CD4-positive, alpha-beta T cell (primary cell): ENCODE data around the gene TRIM36. TPM values are rescaled to one million over a fixed set of nuclear protein-coding genes. Genes with fewer than 3 reads are reported as not detected.

Experiments
- ATAC-seq: fragments of 200-7000 bp; cut with Tn5 transposase; one replicate; pipeline ENCODE4 v1.10.0; 2022; ENCODE audit warnings: mild to moderate bottlenecking; ENCODE audit not compliant: poor library complexity
- CTCF ChIA-PET: fragments of 350-600 bp; sonication (Branson Sonifier 250); formaldehyde crosslinking; loops from one replicate; lab custom pipeline; 2021; ENCODE audit warnings: antibody characterized with exemption, inconsistent platforms; lab: Charles Lee
- POLR2A ChIA-PET: fragments of 350-600 bp; sonication (Branson Sonifier 250); formaldehyde crosslinking; loops from one replicate; lab custom pipeline; 2021; ENCODE audit warnings: antibody characterized with exemption, inconsistent platforms; lab: Charles Lee
- DNase-seq, 14 experiments: peaks; one replicate each; pipeline ENCODE4 v3.0.0-alpha.2; 2013 to 2020; ENCODE audit warnings: mixed read lengths in 2 of 14
- H3K27ac ChIP-seq, 2 donors: one replicate each; pipeline versions ENCODE4 v1.5.1 to v1.7.0; 2013; ENCODE audit warnings: low read length in 2 of 2, low read depth in 1 of 2, mild to moderate bottlenecking in 1 of 2
- H3K27me3 ChIP-seq, 2 experiments: 1 replicate in 1 of 2; 2 replicates in 1 of 2; pipeline versions ENCODE4 v1.6.1 to v1.7.0; 2013; ENCODE audit warnings: low read length in 2 of 2, control low read depth in 1 of 2, mild to moderate bottlenecking in 1 of 2, moderate library complexity in 1 of 2; ENCODE audit not compliant: insufficient read depth in 2 of 2, control insufficient read depth in 1 of 2
- H3K36me3 ChIP-seq: one replicate; pipeline ENCODE4 v1.6.1; 2013; ENCODE audit warnings: low read length, control low read depth; ENCODE audit not compliant: insufficient read depth
- H3K4me1 ChIP-seq: one replicate; pipeline ENCODE4 v1.6.1; 2013; ENCODE audit warnings: low read length, control low read depth; ENCODE audit not compliant: insufficient read depth
- H3K4me3 ChIP-seq: one replicate; pipeline ENCODE4 v1.5.1; 2013; ENCODE audit warnings: mild to moderate bottlenecking, low read length, moderate library complexity
- H3K9me3 ChIP-seq, 2 experiments: 1 replicate in 1 of 2; 2 replicates in 1 of 2; pipeline versions ENCODE4 v1.6.1 to v1.7.0; 2013; ENCODE audit warnings: low read length in 2 of 2, mild to moderate bottlenecking in 2 of 2, control low read depth in 1 of 2, moderate library complexity in 1 of 2; ENCODE audit not compliant: control insufficient read depth in 1 of 2, insufficient read depth in 1 of 2
- H3K27ac Mint-ChIP-seq: one replicate; pipeline ENCODE4 v1.8.0; 2020; ENCODE audit warnings: mixed read lengths
- H3K27me3 Mint-ChIP-seq: one replicate; pipeline ENCODE4 v1.8.0; 2021; ENCODE audit warnings: mixed read lengths
- H3K36me3 Mint-ChIP-seq: one replicate; pipeline ENCODE4 v1.8.0; 2021; ENCODE audit warnings: low read depth, mixed read lengths
- H3K4me1 Mint-ChIP-seq: one replicate; pipeline ENCODE4 v1.8.0; 2021; ENCODE audit warnings: low read depth, mixed read lengths
- H3K4me3 Mint-ChIP-seq: one replicate; pipeline ENCODE4 v1.8.0; 2020; ENCODE audit warnings: mild to moderate bottlenecking, mixed read lengths
- H3K9me3 Mint-ChIP-seq: one replicate; pipeline ENCODE4 v1.8.0; 2020; ENCODE audit warnings: mixed read lengths
- intact Hi-C, 2 experiments: fragments of 100-400 bp; cut with DNase I in 1 of 2; cut with micrococcal nuclease in 1 of 2; formaldehyde crosslinking; loops; one replicate each; pipeline versions ENCODE4 v1.15.1 to v1.9.0; 2023 to 2025; cut with DNase I, micrococcal nuclease
- total RNA-seq, 174 experiments: library from RNA in 2 of 174; stranded (reverse) in 2 of 174; gene quantifications; one replicate each; pipeline ENCODE4 v1.2.3 and lab custom pipeline; 2021 to 2026
- TF ChIP-seq, protein P1 (sequence below): fragments of 200-600 bp; IDR thresholded peaks from one replicate; pipeline ENCODE4 v1.8.0; 2022; ENCODE audit warnings: antibody characterized with exemption, mild to moderate bottlenecking

TRIM36 gene
- total RNA-seq, 2 experiments from 2014 or later = 0.14 TPM; not detected in 1

DNA sequence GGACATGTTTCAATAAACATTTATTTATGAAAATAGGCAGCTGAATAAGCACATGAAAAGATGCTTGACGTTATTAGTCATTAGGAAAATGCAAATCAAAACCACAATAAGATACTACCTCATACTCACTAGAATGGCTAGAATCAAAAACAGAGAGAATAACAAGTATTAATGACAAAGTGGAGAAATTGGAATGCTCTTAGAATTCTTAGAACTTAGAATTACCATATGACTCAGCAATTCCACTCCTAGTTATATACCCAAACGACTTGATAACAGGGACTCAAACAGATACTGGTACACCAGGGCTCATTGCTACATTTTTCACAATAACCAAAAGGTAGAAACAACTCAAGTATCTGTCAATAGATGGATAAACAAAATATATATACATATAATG, 15.1 kb upstream of the TRIM36 start:
- ChIA-PET POLR2A (no interaction called here), CTCF (interaction anchor here (0.7 kb wide), 1 partner anchor 47 kb away, joined by 3 read pairs; no protein-coding TSS in a partner anchor)
- peaks cover 15% of the 10 kb centered on the region for H3K4me1 Mint-ChIP-seq
- H3K4me3 Mint-ChIP-seq = no peak overlapping the region
- no peak overlapping the region for H3K4me3 ChIP-seq
- TF ChIP-seq, protein P1, sequence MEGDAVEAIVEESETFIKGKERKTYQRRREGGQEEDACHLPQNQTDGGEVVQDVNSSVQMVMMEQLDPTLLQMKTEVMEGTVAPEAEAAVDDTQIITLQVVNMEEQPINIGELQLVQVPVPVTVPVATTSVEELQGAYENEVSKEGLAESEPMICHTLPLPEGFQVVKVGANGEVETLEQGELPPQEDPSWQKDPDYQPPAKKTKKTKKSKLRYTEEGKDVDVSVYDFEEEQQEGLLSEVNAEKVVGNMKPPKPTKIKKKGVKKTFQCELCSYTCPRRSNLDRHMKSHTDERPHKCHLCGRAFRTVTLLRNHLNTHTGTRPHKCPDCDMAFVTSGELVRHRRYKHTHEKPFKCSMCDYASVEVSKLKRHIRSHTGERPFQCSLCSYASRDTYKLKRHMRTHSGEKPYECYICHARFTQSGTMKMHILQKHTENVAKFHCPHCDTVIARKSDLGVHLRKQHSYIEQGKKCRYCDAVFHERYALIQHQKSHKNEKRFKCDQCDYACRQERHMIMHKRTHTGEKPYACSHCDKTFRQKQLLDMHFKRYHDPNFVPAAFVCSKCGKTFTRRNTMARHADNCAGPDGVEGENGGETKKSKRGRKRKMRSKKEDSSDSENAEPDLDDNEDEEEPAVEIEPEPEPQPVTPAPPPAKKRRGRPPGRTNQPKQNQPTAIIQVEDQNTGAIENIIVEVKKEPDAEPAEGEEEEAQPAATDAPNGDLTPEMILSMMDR = no peak
- no peaks in the 10 kb centered on the region for H3K36me3 ChIP-seq
- H3K27ac Mint-ChIP-seq = no peak overlapping the region
- ATAC-seq = no peak
- peaks cover 62% of the 10 kb centered on the region for H3K27me3 Mint-ChIP-seq
- peaks cover 3 to 12% of the 10 kb centered on the region in 2 experiments for H3K9me3 ChIP-seq
- no peaks in the 10 kb centered on the region for H3K9me3 Mint-ChIP-seq
- no peak overlapping the region for H3K27ac ChIP-seq
- peaks cover 8% of the 10 kb centered on the region for H3K4me1 ChIP-seq
- intact Hi-C loops = no loop called here
- no peak for DNase-seq
- no peaks in the 10 kb centered on the region for H3K36me3 Mint-ChIP-seq
- H3K27me3 ChIP-seq = peaks cover 25 to 53% of the 10 kb centered on the region in 2 experiments

DNA sequence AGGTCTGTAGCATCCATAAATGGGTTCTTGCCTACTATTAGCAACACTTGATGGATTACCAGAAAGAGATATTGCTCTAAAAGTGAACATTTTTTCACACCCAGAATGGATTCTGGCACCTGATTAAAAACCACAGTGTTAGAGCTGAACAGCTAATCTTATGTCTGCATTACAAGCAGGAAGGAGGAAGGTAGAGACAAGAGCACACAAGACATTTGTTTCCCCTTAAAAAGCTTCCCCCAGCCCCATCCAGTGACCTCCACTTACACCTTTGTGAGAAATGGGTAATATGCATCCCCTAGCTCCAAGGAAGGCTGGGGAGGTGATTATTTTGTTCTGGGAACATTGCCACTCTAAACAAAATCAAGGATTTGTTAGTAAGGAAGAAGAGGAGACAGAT, 12.0 kb upstream of the TRIM36 start:
- ChIA-PET POLR2A (interaction anchor here (0.9 kb wide), 1 partner anchor 12 kb away, joined by 3 read pairs; the partner anchor contains the start of gene TRIM36), CTCF (no interaction called here)
- Mint-ChIP-seq H3K27me3 (peaks cover 81% of the 10 kb centered on the region), H3K4me3 (no peak overlapping the region), H3K27ac (no peak overlapping the region), H3K36me3 (no peaks in the 10 kb centered on the region), H3K4me1 (peaks cover 23% of the 10 kb centered on the region), H3K9me3 (no peaks in the 10 kb centered on the region)
- ATAC-seq (no peak), DNase-seq (no peak)
- no peaks in the 10 kb centered on the region for H3K36me3 ChIP-seq
- TF ChIP-seq, protein P1 = no peak
- H3K27ac ChIP-seq = peak overlapping the region in 1 of 2 donors; percentile 18
- peaks cover 12 to 19% of the 10 kb centered on the region in 2 experiments for H3K9me3 ChIP-seq
- H3K27me3 ChIP-seq = peaks cover 50 to 83% of the 10 kb centered on the region in 2 experiments
- peaks cover 19% of the 10 kb centered on the region for H3K4me1 ChIP-seq
- no peak overlapping the region for H3K4me3 ChIP-seq
- intact Hi-C loops = no loop called here

- Mint-ChIP-seq H3K27ac (no peak overlapping the region), H3K9me3 (no peaks in the 10 kb centered on the region), H3K36me3 (no peaks in the 10 kb centered on the region), H3K4me3 (peak overlapping the region; percentile 82), H3K27me3 (peaks cover 89% of the 10 kb centered on the region), H3K4me1 (peaks cover 23% of the 10 kb centered on the region)
- Histone ChIP-seq H3K27me3 (peaks cover 50 to 86% of the 10 kb centered on the region in 2 experiments), H3K36me3 (no peaks in the 10 kb centered on the region), H3K4me1 (peaks cover 19% of the 10 kb centered on the region), H3K27ac (no peak overlapping the region), H3K4me3 (peak overlapping the region; percentile 41), H3K9me3 (peaks cover 12 to 19% of the 10 kb centered on the region in 2 experiments)
- peak in 5 of 14 experiments; percentile 13 to 48 (median 30) for DNase-seq
- intact Hi-C loops = no loop called here
- TF ChIP-seq, protein P1 = no peak
- CTCF ChIA-PET = no interaction called here
- peak; percentile 61 for ATAC-seq
- POLR2A ChIA-PET = no interaction called here
Measured at GRCh38 chr5:115180165-115180709, 10.5 kb upstream of the TRIM36 start.
